Activated CD8-positive, alpha-beta memory T cell treated with anti-CD3 and anti-CD28 coated beads for 48 hours (primary cell): ENCODE results near the gene LIMCH1.

Experiments used
- DNase-seq, 3 experiments: peaks; one replicate each; pipeline ENCODE4 v3.0.0-alpha.2; 2020; ENCODE audit warnings: low read depth in 2 of 3, low spot score in 2 of 3

The LIMCH1 gene

GRCh38 chr4:41749631-41750039, 211.7 kb downstream of the LIMCH1 start:
- DNase-seq, result no peak
